WTC11 (cell line): ENCODE measurements around the gene CDKN1C. TPM values are rescaled to one million over a fixed set of nuclear protein-coding genes. Genes with fewer than 3 reads are reported as not detected.

Experiments
- ATAC-seq: fragments of 200-7000 bp; cut with Tn5 transposase; 2 replicates; pipeline ENCODE4 v1.10.0; 2021; ENCODE audit warnings: mild to moderate bottlenecking, moderate library complexity
- CTCF ChIA-PET: fragments of 300-600 bp; sonication (Branson Sonifier 250); formaldehyde crosslinking; loops from one replicate; lab custom pipeline; 2021; ENCODE audit warnings: antibody characterized with exemption; lab: Charles Lee
- POLR2A ChIA-PET: fragments of 350-600 bp; sonication (Branson Sonifier 250); formaldehyde crosslinking; loops from one replicate; lab custom pipeline; 2021; ENCODE audit warnings: antibody characterized with exemption; lab: Charles Lee
- DNase-seq: peaks from one replicate; pipeline ENCODE4 v3.0.0; 2021; ENCODE audit warnings: low spot score
- H3K27ac Mint-ChIP-seq: 2 replicates; pipeline ENCODE4 v1.8.0; 2021; ENCODE audit warnings: mixed read lengths
- H3K27me3 Mint-ChIP-seq: 2 replicates; pipeline ENCODE4 v1.8.0; 2021; ENCODE audit warnings: low read depth, mild to moderate bottlenecking, moderate library complexity, mixed read lengths
- H3K36me3 Mint-ChIP-seq: 2 replicates; pipeline ENCODE4 v1.8.0; 2021; ENCODE audit warnings: mixed read lengths
- H3K4me1 Mint-ChIP-seq: 2 replicates; pipeline ENCODE4 v1.8.0; 2022; ENCODE audit warnings: mixed read lengths
- H3K4me3 Mint-ChIP-seq: 2 replicates; pipeline ENCODE4 v1.8.0; 2021; ENCODE audit warnings: mild to moderate bottlenecking, moderate library complexity, mixed read lengths
- H3K9me3 Mint-ChIP-seq: 2 replicates; pipeline ENCODE4 v1.8.0; 2021; ENCODE audit warnings: mixed read lengths
- FOXK1 ChIP-seq: sonication (generic); formaldehyde crosslinking; IDR thresholded peaks from 2 replicates; pipeline ENCODE4 v1.8.0; 2022; ENCODE audit warnings: mild to moderate bottlenecking, moderate library complexity, missing genetic modification reagents
- GABPB1 ChIP-seq: sonication (generic); formaldehyde crosslinking; IDR thresholded peaks from 2 replicates; pipeline ENCODE4 v1.8.1; 2023; ENCODE audit warnings: mild to moderate bottlenecking, missing genetic modification reagents
- MYBL2 ChIP-seq: sonication (generic); formaldehyde crosslinking; IDR thresholded peaks from 2 replicates; pipeline ENCODE4 v1.8.1; 2023; ENCODE audit warnings: mild to moderate bottlenecking, moderate library complexity, missing genetic modification reagents
- SMAD4 ChIP-seq: sonication (generic); formaldehyde crosslinking; IDR thresholded peaks from 2 replicates; pipeline ENCODE4 v1.8.0; 2022; ENCODE audit warnings: mild to moderate bottlenecking, missing genetic modification reagents
- TP53 ChIP-seq: sonication (generic); formaldehyde crosslinking; IDR thresholded peaks from 2 replicates; pipeline ENCODE4 v1.8.1; 2023; ENCODE audit warnings: mild to moderate bottlenecking, missing genetic modification reagents
- ZNF138 ChIP-seq: sonication (generic); formaldehyde crosslinking; conservative IDR thresholded peaks from 2 replicates; pipeline ENCODE4 v1.8.1; 2022; ENCODE audit warnings: mild to moderate bottlenecking, moderate library complexity, missing genetic modification reagents
- ZNF232 ChIP-seq: sonication (generic); formaldehyde crosslinking; IDR thresholded peaks from 2 replicates; pipeline ENCODE4 v1.8.0; 2022; ENCODE audit warnings: mild to moderate bottlenecking, missing genetic modification reagents
- total RNA-seq: library from RNA; stranded (reverse); gene quantifications from 3 replicates; pipeline ENCODE4 v1.2.3, GENCODE V29; 2021
- TF ChIP-seq, protein P1 (sequence below): fragments of 250-450 bp; sonication (Bioruptor Pico); IDR thresholded peaks from 2 replicates; pipeline ENCODE4 v1.9.0; 2021; ENCODE audit warnings: mild to moderate bottlenecking, borderline replicate concordance
- TF ChIP-seq, protein P2 (sequence below): sonication (generic); formaldehyde crosslinking; IDR thresholded peaks from 2 replicates; pipeline ENCODE4 v1.8.1; 2022; ENCODE audit warnings: missing genetic modification reagents, borderline replicate concordance
- TF ChIP-seq, protein P3 (sequence below): sonication (generic); formaldehyde crosslinking; IDR thresholded peaks from 2 replicates; pipeline ENCODE4 v1.8.0; 2022; ENCODE audit warnings: mild to moderate bottlenecking, missing genetic modification reagents
- TF ChIP-seq, protein P4 (sequence below): sonication (generic); formaldehyde crosslinking; IDR thresholded peaks from 2 replicates; pipeline ENCODE4 v1.8.1; 2022; ENCODE audit warnings: low read depth, missing genetic modification reagents, borderline replicate concordance

The CDKN1C gene
- total RNA-seq, 1 experiment from 2014 or later: 25.0 TPM

DNA sequence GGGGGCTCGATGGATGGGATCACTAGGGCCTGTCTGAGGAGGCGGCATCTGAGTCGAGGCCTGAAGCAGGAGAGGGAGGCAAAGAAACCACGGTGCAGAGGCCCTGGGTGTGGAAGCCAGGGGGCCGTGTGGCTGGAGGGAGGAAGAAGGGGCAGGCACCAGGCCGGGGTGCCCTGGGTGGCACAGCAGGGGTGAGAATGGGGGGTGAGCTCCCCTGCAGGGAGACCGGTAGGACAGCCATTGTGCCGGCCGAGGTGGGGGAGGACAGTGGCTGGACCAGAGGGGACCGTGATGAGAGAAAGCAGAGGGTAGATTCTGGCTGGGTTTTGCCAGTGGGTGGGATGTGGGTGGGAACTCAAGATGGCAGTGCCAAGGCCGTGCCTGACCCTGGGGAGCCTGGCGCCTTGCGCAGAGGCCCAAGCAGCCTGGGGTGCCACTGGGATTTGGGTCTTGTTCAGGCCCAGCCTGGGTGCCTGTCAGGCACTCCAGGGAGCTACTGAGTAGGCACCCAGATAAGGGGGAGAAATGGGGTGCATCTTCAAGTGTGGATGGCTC is 24.9 kb upstream of the CDKN1C start:
- H3K27me3 Mint-ChIP-seq: peaks cover 33% of the 10 kb centered on the region
- ChIA-PET CTCF (interaction anchor here (4.4 kb wide), 1 partner anchor 19 kb away, joined by 16 read pairs; no protein-coding TSS in a partner anchor), POLR2A (interaction anchor here (1.1 kb wide), 1 partner anchor 510 kb away, joined by 3 read pairs; the partner anchor contains the start of gene TSSC4)

DNA sequence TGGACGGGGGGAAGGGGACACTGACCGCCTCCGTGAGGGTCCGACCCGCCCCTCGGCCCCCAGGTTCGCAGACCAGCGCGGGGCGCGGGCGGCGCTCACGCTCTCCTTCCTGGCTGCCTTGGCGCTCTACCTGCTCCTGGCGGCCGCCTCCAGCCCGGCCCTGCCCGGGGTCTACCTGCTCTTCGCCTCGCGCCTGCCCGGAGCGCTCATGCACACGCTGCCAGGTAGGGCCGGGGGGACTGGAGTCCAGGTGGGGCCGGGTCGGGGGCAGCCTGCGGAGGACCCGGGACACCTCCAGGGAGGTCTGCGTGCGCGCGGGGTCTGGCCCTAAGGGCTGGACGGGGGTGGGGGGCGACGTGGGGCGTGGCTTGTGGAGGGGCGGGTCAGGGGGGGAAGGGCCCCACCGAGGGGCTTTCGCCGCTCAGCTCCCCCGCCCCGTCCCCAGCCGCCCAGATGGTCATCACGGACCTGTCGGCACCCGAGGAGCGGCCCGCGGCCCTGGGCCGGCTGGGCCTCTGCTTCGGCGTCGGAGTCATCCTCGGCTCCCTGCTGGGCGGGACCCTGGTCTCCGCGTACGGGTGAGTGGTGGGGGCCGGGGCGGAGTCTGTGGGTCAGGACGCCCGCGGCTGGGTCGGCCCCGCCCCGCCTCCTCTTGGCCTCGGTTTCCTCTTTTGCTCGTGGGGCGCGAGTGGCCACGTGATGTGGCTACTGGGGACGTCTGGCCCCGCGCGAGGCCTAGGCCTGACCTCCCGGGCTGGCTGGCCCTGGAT is 23.7 kb upstream of the CDKN1C start:
- CTCF ChIA-PET: interaction anchor here (4.4 kb wide), 1 partner anchor 18 kb away, joined by 16 read pairs; no protein-coding TSS in a partner anchor
- no peak overlapping the region for H3K4me3 Mint-ChIP-seq

More for the DNA sequence above, 24.9 kb upstream of the CDKN1C start:
- ATAC-seq (no peak), DNase-seq (no peak)
- TF ChIP-seq ZNF138 (CRISPR knock-in tag): no peak
- TF ChIP-seq, protein P1, sequence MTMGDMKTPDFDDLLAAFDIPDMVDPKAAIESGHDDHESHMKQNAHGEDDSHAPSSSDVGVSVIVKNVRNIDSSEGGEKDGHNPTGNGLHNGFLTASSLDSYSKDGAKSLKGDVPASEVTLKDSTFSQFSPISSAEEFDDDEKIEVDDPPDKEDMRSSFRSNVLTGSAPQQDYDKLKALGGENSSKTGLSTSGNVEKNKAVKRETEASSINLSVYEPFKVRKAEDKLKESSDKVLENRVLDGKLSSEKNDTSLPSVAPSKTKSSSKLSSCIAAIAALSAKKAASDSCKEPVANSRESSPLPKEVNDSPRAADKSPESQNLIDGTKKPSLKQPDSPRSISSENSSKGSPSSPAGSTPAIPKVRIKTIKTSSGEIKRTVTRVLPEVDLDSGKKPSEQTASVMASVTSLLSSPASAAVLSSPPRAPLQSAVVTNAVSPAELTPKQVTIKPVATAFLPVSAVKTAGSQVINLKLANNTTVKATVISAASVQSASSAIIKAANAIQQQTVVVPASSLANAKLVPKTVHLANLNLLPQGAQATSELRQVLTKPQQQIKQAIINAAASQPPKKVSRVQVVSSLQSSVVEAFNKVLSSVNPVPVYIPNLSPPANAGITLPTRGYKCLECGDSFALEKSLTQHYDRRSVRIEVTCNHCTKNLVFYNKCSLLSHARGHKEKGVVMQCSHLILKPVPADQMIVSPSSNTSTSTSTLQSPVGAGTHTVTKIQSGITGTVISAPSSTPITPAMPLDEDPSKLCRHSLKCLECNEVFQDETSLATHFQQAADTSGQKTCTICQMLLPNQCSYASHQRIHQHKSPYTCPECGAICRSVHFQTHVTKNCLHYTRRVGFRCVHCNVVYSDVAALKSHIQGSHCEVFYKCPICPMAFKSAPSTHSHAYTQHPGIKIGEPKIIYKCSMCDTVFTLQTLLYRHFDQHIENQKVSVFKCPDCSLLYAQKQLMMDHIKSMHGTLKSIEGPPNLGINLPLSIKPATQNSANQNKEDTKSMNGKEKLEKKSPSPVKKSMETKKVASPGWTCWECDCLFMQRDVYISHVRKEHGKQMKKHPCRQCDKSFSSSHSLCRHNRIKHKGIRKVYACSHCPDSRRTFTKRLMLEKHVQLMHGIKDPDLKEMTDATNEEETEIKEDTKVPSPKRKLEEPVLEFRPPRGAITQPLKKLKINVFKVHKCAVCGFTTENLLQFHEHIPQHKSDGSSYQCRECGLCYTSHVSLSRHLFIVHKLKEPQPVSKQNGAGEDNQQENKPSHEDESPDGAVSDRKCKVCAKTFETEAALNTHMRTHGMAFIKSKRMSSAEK (CRISPR knock-in tag): no peak
- no peak for TF ChIP-seq ZNF232 (CRISPR knock-in tag)
- Mint-ChIP-seq H3K9me3 (peaks cover 14% of the 10 kb centered on the region), H3K27ac (no peak overlapping the region), H3K4me1 (no peaks in the 10 kb centered on the region), H3K36me3 (peaks cover 16% of the 10 kb centered on the region), H3K4me3 (no peak overlapping the region)

More for the DNA sequence above, 23.7 kb upstream of the CDKN1C start:
- Mint-ChIP-seq H3K9me3 (peaks cover 22% of the 10 kb centered on the region), H3K36me3 (peaks cover 26% of the 10 kb centered on the region), H3K27ac (no peak overlapping the region), H3K27me3 (peaks cover 43% of the 10 kb centered on the region), H3K4me1 (no peaks in the 10 kb centered on the region)
- ATAC-seq (peak; percentile 52), DNase-seq (peak; percentile 45)
- POLR2A ChIA-PET: interaction anchor here (1.1 kb wide), 1 partner anchor 509 kb away, joined by 3 read pairs; the partner anchor contains the start of gene TSSC4
- TF ChIP-seq MYBL2 (CRISPR knock-in tag): no peak
- TF ChIP-seq, protein P2, sequence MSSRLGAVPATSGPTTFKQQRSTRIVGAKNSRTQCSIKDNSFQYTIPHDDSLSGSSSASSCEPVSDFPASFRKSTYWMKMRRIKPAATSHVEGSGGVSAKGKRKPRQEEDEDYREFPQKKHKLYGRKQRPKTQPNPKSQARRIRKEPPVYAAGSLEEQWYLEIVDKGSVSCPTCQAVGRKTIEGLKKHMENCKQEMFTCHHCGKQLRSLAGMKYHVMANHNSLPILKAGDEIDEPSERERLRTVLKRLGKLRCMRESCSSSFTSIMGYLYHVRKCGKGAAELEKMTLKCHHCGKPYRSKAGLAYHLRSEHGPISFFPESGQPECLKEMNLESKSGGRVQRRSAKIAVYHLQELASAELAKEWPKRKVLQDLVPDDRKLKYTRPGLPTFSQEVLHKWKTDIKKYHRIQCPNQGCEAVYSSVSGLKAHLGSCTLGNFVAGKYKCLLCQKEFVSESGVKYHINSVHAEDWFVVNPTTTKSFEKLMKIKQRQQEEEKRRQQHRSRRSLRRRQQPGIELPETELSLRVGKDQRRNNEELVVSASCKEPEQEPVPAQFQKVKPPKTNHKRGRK: no peak
- TF ChIP-seq, protein P3, sequence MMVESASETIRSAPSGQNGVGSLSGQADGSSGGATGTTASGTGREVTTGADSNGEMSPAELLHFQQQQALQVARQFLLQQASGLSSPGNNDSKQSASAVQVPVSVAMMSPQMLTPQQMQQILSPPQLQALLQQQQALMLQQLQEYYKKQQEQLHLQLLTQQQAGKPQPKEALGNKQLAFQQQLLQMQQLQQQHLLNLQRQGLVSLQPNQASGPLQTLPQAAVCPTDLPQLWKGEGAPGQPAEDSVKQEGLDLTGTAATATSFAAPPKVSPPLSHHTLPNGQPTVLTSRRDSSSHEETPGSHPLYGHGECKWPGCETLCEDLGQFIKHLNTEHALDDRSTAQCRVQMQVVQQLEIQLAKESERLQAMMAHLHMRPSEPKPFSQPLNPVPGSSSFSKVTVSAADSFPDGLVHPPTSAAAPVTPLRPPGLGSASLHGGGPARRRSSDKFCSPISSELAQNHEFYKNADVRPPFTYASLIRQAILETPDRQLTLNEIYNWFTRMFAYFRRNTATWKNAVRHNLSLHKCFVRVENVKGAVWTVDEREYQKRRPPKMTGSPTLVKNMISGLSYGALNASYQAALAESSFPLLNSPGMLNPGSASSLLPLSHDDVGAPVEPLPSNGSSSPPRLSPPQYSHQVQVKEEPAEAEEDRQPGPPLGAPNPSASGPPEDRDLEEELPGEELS (CRISPR knock-in tag): no peak
- TF ChIP-seq GABPB1 (CRISPR knock-in tag): no peak
- TF ChIP-seq, protein P4, sequence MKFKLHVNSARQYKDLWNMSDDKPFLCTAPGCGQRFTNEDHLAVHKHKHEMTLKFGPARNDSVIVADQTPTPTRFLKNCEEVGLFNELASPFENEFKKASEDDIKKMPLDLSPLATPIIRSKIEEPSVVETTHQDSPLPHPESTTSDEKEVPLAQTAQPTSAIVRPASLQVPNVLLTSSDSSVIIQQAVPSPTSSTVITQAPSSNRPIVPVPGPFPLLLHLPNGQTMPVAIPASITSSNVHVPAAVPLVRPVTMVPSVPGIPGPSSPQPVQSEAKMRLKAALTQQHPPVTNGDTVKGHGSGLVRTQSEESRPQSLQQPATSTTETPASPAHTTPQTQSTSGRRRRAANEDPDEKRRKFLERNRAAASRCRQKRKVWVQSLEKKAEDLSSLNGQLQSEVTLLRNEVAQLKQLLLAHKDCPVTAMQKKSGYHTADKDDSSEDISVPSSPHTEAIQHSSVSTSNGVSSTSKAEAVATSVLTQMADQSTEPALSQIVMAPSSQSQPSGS: no peak
- no peak for TF ChIP-seq FOXK1
- no peak for TF ChIP-seq TP53 (CRISPR knock-in tag)
- no peak for TF ChIP-seq SMAD4
